KMS-11 (cell line): ENCODE measurements around the gene CPD.

Experiments used
- H2AFZ ChIP-seq: fragments of 200-600 bp; sonication (generic); 2 replicates; pipeline ENCODE4 v1.6.1; 2016; ENCODE audit warnings: antibody characterized with exemption, mixed run types, low read depth
- H3K27ac ChIP-seq: fragments of 200-600 bp; sonication (generic); 2 replicates; pipeline ENCODE4 v1.6.1; 2016; ENCODE audit warnings: mild to moderate bottlenecking, mixed run types
- H3K27me3 ChIP-seq: fragments of 200-600 bp; sonication (generic); 2 replicates; pipeline ENCODE4 v1.6.1; 2017; ENCODE audit warnings: mild to moderate bottlenecking, low read depth, mixed run types, moderate library complexity; ENCODE audit not compliant: insufficient read depth
- H3K36me3 ChIP-seq: fragments of 200-600 bp; sonication (generic); 2 replicates; pipeline ENCODE4 v1.6.1; 2017; ENCODE audit warnings: mild to moderate bottlenecking, mixed run types; ENCODE audit not compliant: insufficient read depth
- H3K4me1 ChIP-seq: fragments of 200-600 bp; sonication (generic); 2 replicates; pipeline ENCODE4 v1.6.1; 2016; ENCODE audit warnings: mild to moderate bottlenecking, low read depth, mixed run types; ENCODE audit not compliant: poor library complexity, severe bottlenecking
- H3K4me2 ChIP-seq: fragments of 200-600 bp; sonication (generic); 2 replicates; pipeline ENCODE4 v1.7.0; 2016; ENCODE audit warnings: mild to moderate bottlenecking, mixed run types
- H3K4me3 ChIP-seq: fragments of 200-600 bp; sonication (generic); IDR thresholded peaks from 2 replicates; pipeline ENCODE4 v1.6.1; 2017; ENCODE audit warnings: low read depth, low read length, mixed read lengths; ENCODE audit not compliant: insufficient read depth
- H3K79me2 ChIP-seq: fragments of 200-600 bp; sonication (generic); 2 replicates; pipeline ENCODE4 v1.6.1; 2016; ENCODE audit warnings: low read depth, mixed run types; ENCODE audit not compliant: insufficient read depth
- H3K9ac ChIP-seq: fragments of 200-600 bp; sonication (generic); 2 replicates; pipeline ENCODE4 v1.6.1; 2016; ENCODE audit warnings: mild to moderate bottlenecking, mixed run types
- H4K20me1 ChIP-seq: fragments of 200-600 bp; sonication (generic); 2 replicates; pipeline ENCODE4 v1.6.1; 2016; ENCODE audit warnings: mild to moderate bottlenecking, mixed run types; ENCODE audit not compliant: insufficient read depth
- CTCF ChIP-seq: fragments of 200-600 bp; sonication (generic); conservative IDR thresholded peaks from 2 replicates; pipeline ENCODE4 v1.6.1; 2017; ENCODE audit warnings: low read depth, mild to moderate bottlenecking, antibody characterized with exemption, low read length, moderate library complexity, mixed read lengths

CPD gene

GRCh38 chr17:30366536-30366935 lies 12.2 kb upstream of the CPD start:
- no peak overlapping the region for H3K9ac ChIP-seq
- no peak overlapping the region for H3K27ac ChIP-seq
- H3K4me3 ChIP-seq: no peak overlapping the region
- TF ChIP-seq CTCF: no peak
- no peaks in the 10 kb centered on the region for H4K20me1 ChIP-seq
- no peaks in the 10 kb centered on the region for H3K27me3 ChIP-seq
- H2AFZ ChIP-seq: no peak overlapping the region
- H3K4me2 ChIP-seq: no peak overlapping the region
- no peaks in the 10 kb centered on the region for H3K36me3 ChIP-seq
- peaks cover 10% of the 10 kb centered on the region for H3K4me1 ChIP-seq
- H3K79me2 ChIP-seq: no peaks in the 10 kb centered on the region

GRCh38 chr17:30368912-30369720 lies 9.6 kb upstream of the CPD start:
- Histone ChIP-seq H3K79me2 (no peaks in the 10 kb centered on the region), H3K9ac (no peak overlapping the region), H2AFZ (no peak overlapping the region), H3K4me3 (no peak overlapping the region), H3K4me1 (peaks cover under 1% of the 10 kb centered on the region), H3K27ac (no peak overlapping the region), H3K27me3 (no peaks in the 10 kb centered on the region), H3K4me2 (no peak overlapping the region), H3K36me3 (no peaks in the 10 kb centered on the region), H4K20me1 (no peaks in the 10 kb centered on the region)
- no peak for TF ChIP-seq CTCF

- no peak overlapping the region for H3K27ac ChIP-seq
- H3K79me2 ChIP-seq: no peaks in the 10 kb centered on the region
- no peaks in the 10 kb centered on the region for H3K27me3 ChIP-seq
- H3K4me1 ChIP-seq: peaks cover 5% of the 10 kb centered on the region
- no peaks in the 10 kb centered on the region for H4K20me1 ChIP-seq
- no peak overlapping the region for H3K4me2 ChIP-seq
- H3K9ac ChIP-seq: no peak overlapping the region
- no peak overlapping the region for H3K4me3 ChIP-seq
- H2AFZ ChIP-seq: no peak overlapping the region
- no peaks in the 10 kb centered on the region for H3K36me3 ChIP-seq
- no peak for TF ChIP-seq CTCF
Measured at GRCh38 chr17:30369995-30370394, 8.7 kb upstream of the CPD start.

DNA sequence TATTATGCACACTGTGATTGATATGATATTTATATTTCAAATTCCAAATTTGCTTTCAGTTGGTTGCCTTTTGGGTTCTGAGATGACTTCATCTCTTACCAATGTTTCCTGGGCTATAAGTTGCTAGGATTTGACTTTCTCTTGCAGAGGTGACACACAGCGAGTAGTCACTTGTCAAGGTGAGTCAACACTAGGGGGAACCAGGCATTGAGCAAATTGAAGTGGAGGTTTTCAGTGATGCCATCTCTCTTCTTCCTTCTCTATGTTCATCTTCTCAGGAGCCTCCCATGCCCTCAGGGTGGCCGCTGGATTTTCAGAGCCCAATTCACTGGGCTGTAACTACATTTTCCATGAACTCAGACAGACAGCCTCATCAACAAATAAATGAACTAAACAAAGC lies 6.0 kb upstream of the CPD start:
- Histone ChIP-seq H3K4me2 (no peak overlapping the region), H3K27me3 (no peaks in the 10 kb centered on the region), H4K20me1 (no peaks in the 10 kb centered on the region), H3K79me2 (no peaks in the 10 kb centered on the region), H3K36me3 (no peaks in the 10 kb centered on the region), H3K9ac (no peak overlapping the region), H3K4me3 (no peak overlapping the region), H2AFZ (no peak overlapping the region), H3K4me1 (peaks cover 32% of the 10 kb centered on the region), H3K27ac (no peak overlapping the region)
- no peak for TF ChIP-seq CTCF
